Hepatocyte (in vitro differentiated cells): Measurements from ENCODE around the gene HPSE2. TPM values are rescaled to one million over a fixed set of nuclear protein-coding genes. Genes with fewer than 3 reads are reported as not detected.

Source experiments
- DNase-seq: peaks from one replicate; pipeline ENCODE4 v3.0.0-alpha.2; 2016; ENCODE audit warnings: low spot score
- H2AFZ ChIP-seq: fragments of 200-600 bp; sonication (generic); 2 replicates; pipeline ENCODE4 v1.6.0; 2016; ENCODE audit warnings: antibody characterized with exemption, mild to moderate bottlenecking
- H3K27ac ChIP-seq: fragments of 200-600 bp; sonication (generic); 2 replicates; pipeline ENCODE4 v1.5.1; 2016; ENCODE audit warnings: mild to moderate bottlenecking
- H3K27me3 ChIP-seq: fragments of 200-600 bp; sonication (generic); 2 replicates; pipeline ENCODE4 v1.6.1; 2016
- H3K36me3 ChIP-seq: fragments of 200-600 bp; sonication (generic); replicated peaks from 2 replicates; pipeline ENCODE4 v1.5.1; 2016; ENCODE audit warnings: low read depth; ENCODE audit not compliant: insufficient read depth
- H3K4me1 ChIP-seq: fragments of 200-600 bp; sonication (generic); 2 replicates; pipeline ENCODE4 v1.5.1; 2016; ENCODE audit warnings: mild to moderate bottlenecking, moderate library complexity; ENCODE audit not compliant: insufficient read depth
- H3K4me2 ChIP-seq: fragments of 200-600 bp; sonication (generic); 2 replicates; pipeline ENCODE4 v1.6.0; 2016
- H3K4me3 ChIP-seq: fragments of 200-600 bp; sonication (generic); 2 replicates; pipeline ENCODE4 v1.5.1; 2016; ENCODE audit warnings: mild to moderate bottlenecking
- H3K79me2 ChIP-seq: fragments of 200-600 bp; sonication (generic); 2 replicates; pipeline ENCODE4 v1.6.0; 2017; ENCODE audit warnings: mild to moderate bottlenecking
- H3K9me2 ChIP-seq: fragments of 200-600 bp; sonication (generic); replicated peaks from 2 replicates; pipeline ENCODE4 v1.6.0; 2017; ENCODE audit warnings: mild to moderate bottlenecking; ENCODE audit not compliant: insufficient read depth
- H3K9me3 ChIP-seq: fragments of 200-600 bp; sonication (generic); 2 replicates; pipeline ENCODE4 v1.5.1; 2016; ENCODE audit warnings: low read depth, mild to moderate bottlenecking
- H4K20me1 ChIP-seq: fragments of 200-600 bp; sonication (generic); 2 replicates; pipeline ENCODE4 v1.6.0; 2016; ENCODE audit warnings: mild to moderate bottlenecking; ENCODE audit not compliant: insufficient read depth, poor library complexity, severe bottlenecking
- CTCF ChIP-seq: fragments of 200-600 bp; sonication (generic); IDR thresholded peaks from 2 replicates; pipeline ENCODE4 v1.5.1; 2016; ENCODE audit warnings: antibody characterized with exemption, mild to moderate bottlenecking; ENCODE audit not compliant: poor library complexity
- EZH2 ChIP-seq: fragments of 200-600 bp; sonication (generic); IDR thresholded peaks from 2 replicates; pipeline ENCODE4 v1.6.1; 2016; ENCODE audit warnings: antibody characterized with exemption, mild to moderate bottlenecking, borderline replicate concordance
- EZH2phosphoT487 ChIP-seq: fragments of 200-600 bp; sonication (generic); IDR thresholded peaks from one replicate; pipeline ENCODE4 v1.6.1; 2018; ENCODE audit warnings: antibody characterized with exemption, mild to moderate bottlenecking, low read depth, moderate library complexity; ENCODE audit not compliant: unreplicated experiment, severe bottlenecking
- WGBS: methylation state at CpG from one replicate; pipeline ENCODE4 v1.1.6; 2016; ENCODE audit warnings: low lambda C conversion rate; ENCODE audit errors: missing lambda C conversion rate; 5-methylcytosine and 5-hydroxymethylcytosine counted together
- polyA plus RNA-seq: library from polyadenylated mRNA; unstranded; fragments of >200 nt; fragmentation: Nextera tagmentation; extraction: Ambion mirVana; gene quantifications from 2 replicates; pipeline ENCODE4 v1.2.1, GENCODE V29; 2016
- total RNA-seq: library from RNA; depleted of rRNA; stranded (reverse); fragments of >200 nt; gene quantifications from 2 replicates; pipeline ENCODE4 v1.2.3, GENCODE V29; 2014

Gene HPSE2
- total and polyA plus RNA-seq, 2 experiments from 2014 or later, result 3.7 to 5.7 TPM

GRCh38 chr10:98664329-98665042 lies 571.2 kb downstream of the HPSE2 start:
- H3K79me2 ChIP-seq, result no peaks in the 10 kb centered on the region
- H3K36me3 ChIP-seq, result no peaks in the 10 kb centered on the region
- H3K9me3 ChIP-seq, result peaks cover 10% of the 10 kb centered on the region
- TF ChIP-seq EZH2, result no peak
- TF ChIP-seq EZH2phosphoT487, result no peak
- TF ChIP-seq CTCF, result peak; percentile 37
- H3K9me2 ChIP-seq, result no peaks in the 10 kb centered on the region
- no peaks in the 10 kb centered on the region for H4K20me1 ChIP-seq
- 55% methylated on average over 13 of the region's 13 CpGs for WGBS
- no peak overlapping the region for H3K4me2 ChIP-seq
- no peak overlapping the region for H2AFZ ChIP-seq
- H3K4me3 ChIP-seq, result no peak overlapping the region
- no peak overlapping the region for H3K27ac ChIP-seq
- H3K4me1 ChIP-seq, result no peaks in the 10 kb centered on the region
- DNase-seq, result no peak
- no peaks in the 10 kb centered on the region for H3K27me3 ChIP-seq

- TF ChIP-seq CTCF (no peak), EZH2 (no peak), EZH2phosphoT487 (no peak)
- H3K4me1 ChIP-seq, result no peaks in the 10 kb centered on the region
- H3K4me2 ChIP-seq, result no peak overlapping the region
- H3K4me3 ChIP-seq, result no peak overlapping the region
- no peaks in the 10 kb centered on the region for H3K27me3 ChIP-seq
- no peaks in the 10 kb centered on the region for H3K9me2 ChIP-seq
- no peaks in the 10 kb centered on the region for H4K20me1 ChIP-seq
- H3K27ac ChIP-seq, result no peak overlapping the region
- no peak for DNase-seq
- peaks cover 4% of the 10 kb centered on the region for H3K9me3 ChIP-seq
- no peaks in the 10 kb centered on the region for H3K79me2 ChIP-seq
- no peaks in the 10 kb centered on the region for H3K36me3 ChIP-seq
- no peak overlapping the region for H2AFZ ChIP-seq
These were observed 575.7 kb downstream of the HPSE2 start for GRCh38 chr10:98659951-98660350.

GRCh38 chr10:98655492-98655891 lies 580.2 kb downstream of the HPSE2 start:
- H3K36me3 ChIP-seq, result no peaks in the 10 kb centered on the region
- H3K79me2 ChIP-seq, result no peaks in the 10 kb centered on the region
- no peak overlapping the region for H3K4me2 ChIP-seq
- TF ChIP-seq EZH2 (no peak), CTCF (no peak), EZH2phosphoT487 (no peak)
- no peak for DNase-seq
- no peak overlapping the region for H2AFZ ChIP-seq
- H3K27ac ChIP-seq, result no peak overlapping the region
- no peaks in the 10 kb centered on the region for H4K20me1 ChIP-seq
- H3K4me3 ChIP-seq, result no peak overlapping the region
- no peaks in the 10 kb centered on the region for H3K9me2 ChIP-seq
- no peaks in the 10 kb centered on the region for H3K9me3 ChIP-seq
- H3K27me3 ChIP-seq, result no peaks in the 10 kb centered on the region
- no peaks in the 10 kb centered on the region for H3K4me1 ChIP-seq

- H3K9me2 ChIP-seq, result no peaks in the 10 kb centered on the region
- H3K27me3 ChIP-seq, result no peaks in the 10 kb centered on the region
- H3K36me3 ChIP-seq, result no peaks in the 10 kb centered on the region
- H2AFZ ChIP-seq, result no peak overlapping the region
- no peaks in the 10 kb centered on the region for H3K9me3 ChIP-seq
- no peak overlapping the region for H3K4me3 ChIP-seq
- no peak for DNase-seq
- H3K4me1 ChIP-seq, result peaks cover 11% of the 10 kb centered on the region
- WGBS, result 66% methylated on average over 2 of the region's 2 CpGs
- TF ChIP-seq EZH2phosphoT487, result no peak
- H3K4me2 ChIP-seq, result no peak overlapping the region
- no peak overlapping the region for H3K27ac ChIP-seq
- H4K20me1 ChIP-seq, result no peaks in the 10 kb centered on the region
- no peaks in the 10 kb centered on the region for H3K79me2 ChIP-seq
These were observed 586.5 kb downstream of the HPSE2 start for GRCh38 chr10:98649170-98649569.
